Heart right ventricle (tissue), 16 donors: Measurements from ENCODE around the gene STX3. TPM values are rescaled to one million over a fixed set of nuclear protein-coding genes. Genes with fewer than 3 reads are reported as not detected.

Source experiments
- ATAC-seq, 8 donors: fragments of 200-7000 bp; cut with Tn5 transposase; one replicate each; pipeline ENCODE4 v1.9.1; 2020; ENCODE audit warnings: mild to moderate bottlenecking in 8 of 8, moderate library complexity in 8 of 8, moderate number of reproducible peaks in 1 of 8
- DNase-seq, 2 donors: peaks; one replicate each; pipeline ENCODE4 v3.0.0-alpha.2; 2020
- H3K27ac ChIP-seq, 10 donors: fragments of 200-600 bp; sonication (generic) in 2 of 10; one replicate each; pipeline versions ENCODE4 v1.5.0 to v1.8.0; 2020 to 2022; ENCODE audit warnings: mild to moderate bottlenecking in 3 of 10
- H3K27me3 ChIP-seq, 7 donors: fragments of 200-600 bp; one replicate each; pipeline ENCODE4 v1.8.0; 2021 to 2022; ENCODE audit warnings: mild to moderate bottlenecking in 2 of 7
- H3K36me3 ChIP-seq, 9 donors: fragments of 200-600 bp; sonication (generic) in 1 of 9; one replicate each; pipeline versions ENCODE4 v1.5.0 to v1.8.0; 2020 to 2022; ENCODE audit warnings: mild to moderate bottlenecking in 2 of 9
- H3K4me1 ChIP-seq, 9 donors: fragments of 200-600 bp; sonication (generic) in 1 of 9; one replicate each; pipeline versions ENCODE4 v1.5.0 to v1.8.0; 2020 to 2022; ENCODE audit warnings: mild to moderate bottlenecking in 4 of 9
- H3K4me3 ChIP-seq, 10 donors: fragments of 200-600 bp; sonication (generic) in 2 of 10; one replicate each; pipeline versions ENCODE4 v1.5.0 to v1.8.0; 2020 to 2022; ENCODE audit warnings: mild to moderate bottlenecking in 7 of 10, moderate library complexity in 2 of 10
- H3K9me3 ChIP-seq, 11 donors: fragments of 200-600 bp in 10 of 11; sonication (generic) in 2 of 11; one replicate each; pipeline versions ENCODE4 v1.5.0 to v1.8.0; 2013 to 2022; ENCODE audit warnings: mild to moderate bottlenecking in 2 of 11, control low read depth in 1 of 11, moderate library complexity in 1 of 11
- CTCF ChIP-seq, 9 donors: fragments of 200-600 bp; sonication (generic) in 2 of 9; IDR thresholded peaks; one replicate each; pipeline versions ENCODE4 v1.5.0 to v1.8.0; 2021 to 2022; ENCODE audit warnings: antibody characterized with exemption in 9 of 9, mild to moderate bottlenecking in 5 of 9, moderate library complexity in 1 of 9
- WGBS, 2 donors: extraction: QIAGEN DNeasy Blood & Tissue Kit; methylation state at CpG; one replicate each; pipeline ENCODE4 v1.1.7; 2013; ENCODE audit warnings: inconsistent platforms in 1 of 2; 5-methylcytosine and 5-hydroxymethylcytosine counted together
- intact Hi-C, 10 donors: fragments of 100-400 bp; cut with DNase I; formaldehyde crosslinking; loops; one replicate each; pipeline versions ENCODE4 v1.11.1 to v1.14.2; 2022
- polyA plus RNA-seq, 2 donors: library from polyadenylated mRNA; stranded (reverse); fragments of 200-250 nt; gene quantifications; one replicate each; pipeline ENCODE4 v1.2.3, GENCODE V29; 2013
- total RNA-seq, 10 donors: library from RNA; stranded (reverse); fragmentation: NEBNext Ultra II Directional in 3 of 10; extraction: Animal tissue kit (Norgen Biotek cat#: 25700) in 3 of 10; gene quantifications; one replicate each; pipeline versions ENCODE4 v1.2.1 to v1.2.4, GENCODE V29; 2021 to 2023
- donor health status: Arrhythmogenic right ventricular cardiomyopathy.
- donor health status: ischemic (EF 13 %, LVEDD 7.1; RV severe dilation, severe dysfunction).
- donor health status: healthy with polysubstance abuse.
- donor health status: DM: no; HTN: yes; CAD: no.
- donor health status: DM: no; HTN: no; CAD: no.
- donor health status: ischemic (EF 25% LVEDD 6.9; RV normal size, moderate dysfunction).
- donor health status: ischemic (EF 25% LVEDD 5.7; RV mildly dilated, moderate dysfunction).
- donor health status: healthy.
- donor health status: DM: yes; HTN: yes; CAD: no.
- donor health status: Ischemic cardiomyopathy.
- donor health status: ischemic (EF 35%, LVEDD 5.7; RV mildly dilated, moderate dysfunction).
- donor health status: nonischemic (EF 11% LVEDD 7.7; RV severe dilation, severe dysfunction).
- donor health status: DM: yes; HTN: yes; CAD: no.
- donor health status: PGD.
- donor health status: ischemic (EF 29% LVEDD 5.4; RV normal size, mild dysfunction).
- donor health status: nonischemic (EF 23%, LVEDD 6.1; RV moderate dilation, normal function).

The STX3 gene
- total and polyA plus RNA-seq, 12 donors: 5.4 to 12.8 (median 8.7) TPM

- Histone ChIP-seq H3K27ac (no peak overlapping the region), H3K4me3 (no peak overlapping the region), H3K9me3 (peaks cover 0 to 4% (median 0%) of the 10 kb centered on the region in 11 donors), H3K27me3 (no peaks in the 10 kb centered on the region), H3K4me1 (peaks cover 0 to 11% (median 0%) of the 10 kb centered on the region in 9 donors), H3K36me3 (no peaks in the 10 kb centered on the region)
- DNase-seq (no peak), ATAC-seq (no peak)
- intact Hi-C loops: no loop called here
- WGBS, 2 donors: 64 to 70% methylated on average over 2 of the region's 2 CpGs
- no peak for TF ChIP-seq CTCF (IDR thresholded peaks at IDR 0.05)
Measured at GRCh38 chr11:59854871-59855270, 99.7 kb downstream of the STX3 start.

Other genes starting within 250 kb of the STX3 start
- not detected for gene OR4D9, start 243.8 kb upstream of the STX3 start, total RNA-seq
- gene OR4D9, start 243.8 kb upstream of the STX3 start, polyA plus RNA-seq: not detected
- 10 to 100 TPM; 30.2 to 46.8 (median 39.3) TPM for gene OSBP, start 139.6 kb upstream of the STX3 start, total RNA-seq
- gene OSBP, start 139.6 kb upstream of the STX3 start, polyA plus RNA-seq: 10 to 100 TPM; 11.2 to 13.8 TPM
- 10 to 100 TPM; 20.2 to 30.4 (median 25.2) TPM for gene PATL1, start 86.3 kb upstream of the STX3 start, total RNA-seq
- gene PATL1, start 86.3 kb upstream of the STX3 start, polyA plus RNA-seq: 10 to 100 TPM in 1 of 2 donors, 1 to 10 TPM in 1; 9.0 to 13.8 TPM
- not detected for gene OR10V1, start 41.5 kb upstream of the STX3 start, total RNA-seq
- gene OR10V1, start 41.5 kb upstream of the STX3 start, polyA plus RNA-seq: not detected
- gene MRPL16, start 55.4 kb downstream of the STX3 start, total RNA-seq: 100 to 1,000 TPM in 1 of 10 donors, 10 to 100 TPM in 9; 69.9 to 108 (median 89.8) TPM
- gene MRPL16, start 55.4 kb downstream of the STX3 start, polyA plus RNA-seq: 10 to 100 TPM; 70.0 to 86.5 TPM
- not detected for gene CBLIF, start 90.1 kb downstream of the STX3 start, total RNA-seq
- gene CBLIF, start 90.1 kb downstream of the STX3 start, polyA plus RNA-seq: not detected
- gene TCN1, start 111.1 kb downstream of the STX3 start, total RNA-seq: 1 to 10 TPM in 1 of 10 donors, under 1 TPM in 1, not detected in 8; 0.18 to 1.2 TPM
- gene TCN1, start 111.1 kb downstream of the STX3 start, polyA plus RNA-seq: under 1 TPM in 1 of 2 donors, not detected in 1; 0.32 TPM
- not detected for gene OOSP3, start 123.4 kb downstream of the STX3 start, total RNA-seq
- gene OOSP3, start 123.4 kb downstream of the STX3 start, polyA plus RNA-seq: not detected
- not detected for gene OOSP1, start 183.1 kb downstream of the STX3 start, total RNA-seq
- gene OOSP1, start 183.1 kb downstream of the STX3 start, polyA plus RNA-seq: not detected
- gene OOSP4A, start 208.7 kb downstream of the STX3 start, total RNA-seq: not detected
- not detected for gene OOSP4A, start 208.7 kb downstream of the STX3 start, polyA plus RNA-seq